GM11168 (cell line): ENCODE results near the gene MBNL1.
"Not testable (repeated sequence)": the region's sequence is repeated elsewhere in the genome, so short reads cannot be mapped to it uniquely, and the experiment has no call there.

Experiments
- in situ Hi-C: fragments of 300-500 bp; cut with MboI; formaldehyde crosslinking; loops from one replicate; pipeline ENCODE4 v1.12.0; 2022; ENCODE audit warnings: low sequenced_read_pairs; ENCODE audit not compliant: unreplicated experiment

MBNL1 gene

GRCh38 chr3:152365126-152365525 is 96.4 kb downstream of the MBNL1 start:
- in situ Hi-C loops, result no loop called here

DNA sequence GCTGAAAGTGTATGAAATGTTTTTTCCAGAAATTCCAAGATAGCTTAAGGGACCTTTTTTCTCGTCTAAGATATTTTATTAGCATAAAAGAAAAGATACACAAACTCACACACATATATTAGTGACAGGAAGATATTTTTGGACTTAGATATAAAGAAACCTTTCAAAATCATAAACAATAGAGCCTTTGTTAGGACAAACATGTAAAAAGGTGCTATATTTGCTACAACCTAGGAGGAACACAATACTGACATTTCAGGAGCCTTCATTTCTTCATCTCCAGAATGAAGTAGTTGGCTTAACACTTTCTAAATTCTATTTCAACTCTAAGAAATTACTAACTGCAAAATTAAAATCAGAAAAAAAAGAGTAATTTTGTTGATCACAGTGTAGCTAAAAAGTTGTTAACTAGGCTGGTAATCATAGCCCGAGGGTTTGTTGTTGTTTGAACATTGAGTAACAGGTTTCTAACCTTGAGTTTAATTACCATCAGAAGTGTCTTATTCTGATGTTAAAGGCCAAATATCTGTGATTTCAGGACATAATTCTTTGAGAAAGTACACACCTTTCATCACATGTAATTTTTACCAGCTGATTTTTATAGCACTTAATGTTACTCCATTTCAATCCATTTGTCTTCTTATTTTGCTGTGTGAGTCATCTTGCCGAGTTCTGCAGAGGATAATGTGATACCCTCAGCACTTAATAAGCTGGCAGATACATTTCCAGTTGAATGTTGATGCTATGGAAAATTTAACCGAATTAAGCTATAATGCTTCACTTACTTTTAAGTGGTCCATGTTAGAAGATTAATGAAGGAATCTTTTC is 97.3 kb downstream of the MBNL1 start:
- in situ Hi-C loops, result no loop called here

DNA sequence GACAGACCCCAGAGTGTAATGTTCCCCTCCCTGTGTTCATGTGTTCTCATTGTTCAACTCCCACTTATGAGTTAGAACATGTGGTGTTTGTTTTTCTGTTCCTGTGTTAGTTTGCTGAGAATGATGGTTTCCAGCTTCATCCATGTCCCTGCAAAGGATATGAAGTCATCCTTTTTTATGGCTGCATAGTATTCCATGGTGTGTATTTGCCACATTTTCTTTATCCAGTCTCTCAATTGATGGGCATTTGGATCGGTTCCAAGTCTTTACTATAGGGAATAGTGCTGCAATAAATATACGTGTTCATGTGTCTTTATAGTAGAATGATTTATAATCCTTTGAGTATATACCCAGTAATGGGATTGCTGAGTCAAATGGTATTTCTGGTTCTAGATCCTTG is 98.5 kb downstream of the MBNL1 start:
- in situ Hi-C loops, result not testable (repeated sequence)

DNA sequence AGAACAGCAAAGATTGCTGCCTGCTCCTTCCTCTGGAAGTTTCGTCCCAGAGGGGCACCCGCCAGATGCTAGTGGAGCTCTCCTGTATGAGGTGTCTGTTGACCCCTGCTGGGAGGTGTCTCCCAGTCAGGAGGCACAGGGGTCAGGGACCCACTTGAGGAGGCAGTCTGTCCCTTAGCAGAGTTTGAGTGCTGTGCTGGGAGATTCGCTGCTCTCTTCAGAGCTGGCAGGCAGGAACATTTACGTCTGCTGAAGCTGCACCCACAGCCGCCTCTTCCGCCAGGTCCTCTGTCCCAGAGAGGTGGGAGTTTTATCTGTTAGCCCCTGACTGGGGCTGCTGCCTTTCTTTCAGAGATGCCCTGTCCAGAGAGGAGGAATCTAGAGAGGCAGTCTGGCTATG is 103.9 kb downstream of the MBNL1 start:
- in situ Hi-C loops, result not testable (repeated sequence)

GRCh38 chr3:152373379-152373778 is 104.7 kb downstream of the MBNL1 start:
- in situ Hi-C loops, result no loop called here

GRCh38 chr3:152374262-152374990 is 105.7 kb downstream of the MBNL1 start:
- in situ Hi-C loops, result no loop called here

- in situ Hi-C loops, result no loop called here
Measured at GRCh38 chr3:152375546-152375945, 106.8 kb downstream of the MBNL1 start.

DNA sequence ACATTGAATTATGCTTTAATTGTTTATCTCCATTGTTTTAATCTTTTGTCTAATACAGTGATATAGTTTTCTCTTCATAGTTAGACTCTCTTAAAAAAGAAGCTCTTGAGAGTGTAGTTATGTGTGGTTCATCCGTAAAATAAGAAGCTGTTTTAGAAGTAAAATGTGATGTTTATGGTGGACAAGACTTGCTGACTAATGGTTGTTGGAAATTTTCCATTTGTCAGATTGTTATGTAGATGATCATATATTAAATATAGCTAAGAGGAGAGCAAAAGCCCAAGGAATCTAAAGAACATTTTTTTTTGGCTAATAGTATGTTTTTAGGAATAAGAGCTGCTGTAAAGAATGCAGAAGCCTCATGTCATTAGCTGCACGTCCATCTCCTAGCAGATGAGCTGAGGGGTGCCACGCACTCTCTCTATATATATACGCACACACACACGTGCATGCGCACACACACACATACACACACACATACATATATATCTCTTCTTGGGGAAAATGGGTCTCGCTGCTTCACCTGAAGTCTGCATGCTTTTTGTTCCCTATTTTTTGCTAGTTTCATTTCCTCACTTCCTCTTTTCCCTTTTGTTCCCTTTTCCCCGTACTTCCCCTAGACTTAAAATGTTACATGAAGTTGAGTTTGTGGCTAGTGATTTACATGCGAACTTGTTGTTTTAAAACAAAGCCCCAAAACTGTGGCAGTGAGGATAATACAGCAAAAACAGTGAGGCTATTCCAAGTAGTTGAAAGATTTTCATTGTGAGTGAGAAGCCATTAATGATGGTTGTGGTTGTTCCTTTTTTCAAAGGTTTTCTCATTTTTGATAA is 107.8 kb downstream of the MBNL1 start:
- in situ Hi-C loops, result no loop called here

- in situ Hi-C loops, result no loop called here
Measured at GRCh38 chr3:152377184-152377570, 108.4 kb downstream of the MBNL1 start.

- in situ Hi-C loops, result no loop called here
Measured at GRCh38 chr3:152379415-152380042, 110.8 kb downstream of the MBNL1 start.

DNA sequence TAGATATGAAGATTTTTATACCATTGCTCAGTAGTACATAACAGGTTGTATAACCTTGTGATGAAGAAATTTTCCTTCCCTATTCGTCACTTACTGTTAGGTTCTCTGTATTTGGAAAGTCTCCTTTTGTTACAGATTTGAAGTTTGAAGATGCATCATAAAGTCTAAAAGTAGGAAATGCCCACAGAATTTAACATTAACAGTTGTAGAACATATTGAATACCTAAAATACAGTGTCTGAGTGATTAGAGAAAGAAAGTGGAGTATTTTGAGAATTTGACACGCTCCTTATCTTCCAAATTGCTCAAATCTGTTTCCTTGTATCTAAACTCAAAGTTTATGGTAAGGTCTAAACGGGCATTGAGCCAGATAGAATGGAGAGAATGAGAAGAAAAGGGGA is 111.3 kb downstream of the MBNL1 start:
- in situ Hi-C loops, result no loop called here

GRCh38 chr3:152381881-152382295 is 113.2 kb downstream of the MBNL1 start:
- in situ Hi-C loops, result no loop called here

DNA sequence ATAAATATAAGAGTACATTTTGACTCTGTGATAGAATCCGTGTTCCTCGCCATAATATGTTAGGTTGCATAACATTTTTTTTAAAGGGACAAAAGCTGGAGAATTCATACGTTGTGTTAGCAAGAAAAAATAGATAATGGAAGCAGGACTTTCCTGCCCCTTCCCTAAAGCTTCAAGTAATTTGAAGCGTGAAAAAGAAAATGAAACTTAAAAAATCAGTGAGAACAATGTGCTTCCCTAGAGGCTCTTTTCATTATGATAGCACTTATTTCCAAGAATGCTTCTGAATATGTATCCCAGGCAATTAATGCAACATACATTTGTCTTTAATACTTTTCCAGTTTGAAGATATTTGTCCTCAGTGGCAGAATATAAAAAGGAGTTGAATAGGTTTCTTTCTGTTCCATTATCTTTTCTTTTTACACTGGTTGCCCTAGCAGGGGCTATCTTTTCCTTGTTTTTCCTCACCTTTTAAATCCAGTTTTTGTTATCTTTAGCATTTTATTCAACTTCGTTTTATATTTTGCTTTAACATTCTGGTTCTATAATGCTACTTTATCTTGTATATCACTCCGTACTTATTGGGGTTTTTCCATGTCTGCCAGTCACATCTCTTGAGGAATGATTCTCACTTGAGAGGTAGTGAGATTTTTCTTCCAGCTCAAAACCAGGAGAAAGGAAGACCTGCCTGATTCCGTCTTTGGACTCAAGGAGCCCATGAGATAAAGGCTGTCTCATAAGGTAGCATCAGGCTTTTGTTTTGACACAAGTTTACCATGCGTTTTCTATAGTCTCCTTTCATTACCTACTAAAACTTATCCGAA is 113.8 kb downstream of the MBNL1 start:
- in situ Hi-C loops, result no loop called here

DNA sequence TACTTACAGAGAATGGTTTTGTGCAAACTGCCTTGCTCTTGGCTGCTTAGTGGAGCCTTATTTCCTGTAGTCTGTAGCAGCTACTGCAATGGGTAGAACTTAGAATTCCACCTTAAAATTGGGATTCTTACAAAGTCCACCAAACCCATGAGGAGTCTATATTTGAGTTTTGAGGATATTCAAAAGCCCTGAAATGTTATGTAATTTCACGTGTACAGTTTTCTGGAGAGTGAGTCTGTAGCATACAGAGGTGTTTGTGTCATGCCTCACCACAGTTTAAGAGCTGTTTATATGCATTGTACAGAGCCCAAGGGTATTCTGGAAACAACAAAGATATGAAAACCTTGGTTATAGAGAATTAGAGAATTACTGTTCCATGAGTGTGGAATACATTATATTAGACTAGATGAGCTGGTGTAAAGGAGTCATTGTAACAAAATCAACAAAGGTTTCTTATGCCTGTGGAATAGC is 114.4 kb downstream of the MBNL1 start:
- in situ Hi-C loops, result no loop called here

- in situ Hi-C loops, result no loop called here
Measured at GRCh38 chr3:152384412-152384811, 115.7 kb downstream of the MBNL1 start.

- in situ Hi-C loops, result no loop called here
Measured at GRCh38 chr3:152385761-152386160, 117.0 kb downstream of the MBNL1 start.

- in situ Hi-C loops, result no loop called here
Measured at GRCh38 chr3:152386208-152386607, 117.5 kb downstream of the MBNL1 start.

GRCh38 chr3:152388631-152389030 is 119.9 kb downstream of the MBNL1 start:
- in situ Hi-C loops, result no loop called here

DNA sequence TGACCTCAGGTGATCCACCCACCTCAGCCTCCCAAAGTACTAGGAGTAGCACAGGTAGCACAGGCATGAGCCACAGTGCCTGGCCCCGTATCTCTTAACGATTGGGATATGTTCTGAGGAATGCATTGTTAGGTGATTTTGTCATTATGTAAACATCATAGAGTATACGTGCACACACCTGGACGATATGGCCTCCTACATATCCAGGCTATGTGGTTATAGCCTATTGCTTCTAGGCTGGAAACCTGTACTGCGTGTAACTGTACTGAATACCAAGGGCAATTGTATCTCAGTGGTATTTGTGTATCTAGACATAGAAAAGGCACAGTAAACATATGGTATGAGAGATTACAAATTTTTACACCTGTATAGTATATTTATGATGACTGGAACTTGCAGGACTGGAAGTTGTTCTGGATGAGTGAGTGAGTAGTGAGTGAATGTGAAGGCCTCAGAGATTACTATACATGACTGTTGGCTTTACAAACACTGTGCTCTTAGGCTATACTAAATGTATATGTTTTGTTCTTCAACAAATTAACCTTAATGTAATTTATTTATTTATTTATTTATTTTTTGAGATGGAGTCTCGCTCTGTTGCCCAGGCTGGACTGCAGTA is 120.7 kb downstream of the MBNL1 start:
- in situ Hi-C loops, result no loop called here
